GM18858 (cell line): ENCODE data around the gene NEK3.
"Not testable (repeated sequence)": the region's sequence is repeated elsewhere in the genome, so short reads cannot be mapped to it uniquely, and the experiment has no call there.

Source experiments
- ATAC-seq: cut with Tn5 transposase; IDR thresholded peaks from one replicate; pipeline ENCODE4 v1.9.1; 2021; ENCODE audit not compliant: unreplicated experiment

NEK3 gene

DNA sequence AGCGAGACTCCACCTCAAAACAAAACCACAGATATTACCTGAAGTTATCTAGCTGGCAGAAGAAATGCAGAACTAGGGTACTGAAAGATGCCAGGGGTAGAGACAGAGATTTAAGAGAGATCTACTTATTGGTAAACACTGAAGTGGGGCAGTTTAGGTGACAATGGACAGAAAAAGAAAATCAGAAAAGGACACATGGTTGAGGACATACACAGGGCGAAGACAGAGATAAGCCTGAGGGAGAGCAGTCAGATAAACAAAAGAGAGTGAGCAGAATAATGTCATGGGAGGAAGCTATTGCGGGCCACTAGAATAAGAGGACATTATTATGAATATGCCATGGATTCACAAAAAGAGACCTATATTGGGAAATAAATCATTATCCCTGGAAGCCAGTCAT is 33.9 kb downstream of the NEK3 start:
- no peak for ATAC-seq

DNA sequence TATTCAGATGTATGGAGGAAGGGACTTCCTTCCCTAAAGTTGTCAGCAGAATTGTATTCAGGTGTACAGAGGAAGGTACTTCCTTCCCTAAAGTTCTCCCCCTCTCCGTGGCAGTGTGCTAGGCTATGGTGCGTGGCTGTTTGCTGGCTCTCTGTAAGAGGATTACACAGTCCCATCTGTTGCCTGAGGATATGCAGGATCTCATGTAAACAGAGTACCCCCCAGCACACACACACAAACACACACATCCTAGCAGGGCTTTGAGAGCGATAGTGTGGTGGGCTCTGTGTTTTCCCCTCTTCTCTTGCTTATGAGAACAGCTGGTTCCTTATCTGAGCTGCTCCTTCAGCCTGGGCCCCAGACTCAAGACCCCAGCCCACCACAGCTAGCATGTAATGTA is 40.8 kb downstream of the NEK3 start:
- ATAC-seq = no peak

DNA sequence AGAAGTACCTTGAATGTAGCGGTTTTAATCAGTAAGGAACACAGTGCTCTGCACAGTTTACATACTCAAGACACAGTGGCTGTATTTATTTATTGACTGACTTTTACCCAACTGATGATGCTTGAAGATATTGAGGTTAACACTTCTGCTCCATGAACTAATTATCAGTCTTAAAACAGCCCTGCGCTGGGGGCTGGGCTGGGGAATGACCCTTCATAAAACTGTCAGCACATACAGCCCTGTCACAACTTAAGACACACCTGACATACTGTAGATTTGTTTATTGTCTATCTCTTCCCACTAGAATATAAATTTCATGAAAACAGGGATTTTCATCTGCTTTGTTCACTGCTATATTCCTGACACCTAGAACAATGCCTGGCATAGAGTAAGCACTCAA is 41.3 kb downstream of the NEK3 start:
- no peak for ATAC-seq

DNA sequence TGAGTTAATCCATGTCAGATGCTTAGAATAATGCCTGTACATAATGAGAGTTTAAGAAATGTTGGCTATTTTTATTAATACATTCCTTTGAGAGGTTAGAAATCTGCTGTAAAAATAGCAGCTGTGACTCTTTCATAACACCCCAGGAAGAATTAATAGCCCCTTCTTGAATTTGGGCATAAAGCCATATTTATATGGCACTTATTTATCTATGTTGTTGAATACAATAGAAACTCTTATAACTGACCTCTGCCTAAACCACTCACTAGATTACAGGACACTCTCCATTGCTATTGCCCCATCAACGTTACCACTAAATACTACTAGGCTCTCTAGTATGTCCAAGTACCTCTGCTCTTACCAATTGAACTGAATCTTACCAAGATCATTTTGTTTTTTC is 46.8 kb downstream of the NEK3 start:
- ATAC-seq = no peak

DNA sequence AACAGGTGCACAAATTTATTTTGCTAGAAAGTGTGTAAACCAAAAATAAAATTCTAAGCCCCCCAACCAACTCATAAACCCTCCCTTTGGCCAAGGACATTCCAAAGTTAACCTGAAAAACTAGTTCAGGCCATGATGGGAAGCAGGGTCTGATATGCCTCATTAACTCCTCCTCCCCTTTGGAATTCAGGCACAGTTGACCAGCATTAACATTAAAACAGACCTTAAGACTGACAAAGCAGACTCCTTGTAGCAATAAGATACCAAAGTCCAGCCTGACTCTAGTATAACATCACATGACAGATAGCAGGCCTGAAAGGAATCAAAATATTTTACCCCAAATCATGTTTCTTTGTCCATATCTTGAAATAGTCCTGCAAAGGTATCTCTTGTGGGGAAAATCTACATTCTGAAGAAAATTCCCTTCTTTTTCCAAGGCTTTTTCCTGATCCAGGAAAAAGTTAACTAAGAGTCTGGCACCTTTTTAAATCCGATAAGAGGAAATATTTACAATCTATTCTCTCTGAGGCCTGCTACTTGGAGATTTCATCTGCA is 50.2 kb downstream of the NEK3 start:
- ATAC-seq = no peak

DNA sequence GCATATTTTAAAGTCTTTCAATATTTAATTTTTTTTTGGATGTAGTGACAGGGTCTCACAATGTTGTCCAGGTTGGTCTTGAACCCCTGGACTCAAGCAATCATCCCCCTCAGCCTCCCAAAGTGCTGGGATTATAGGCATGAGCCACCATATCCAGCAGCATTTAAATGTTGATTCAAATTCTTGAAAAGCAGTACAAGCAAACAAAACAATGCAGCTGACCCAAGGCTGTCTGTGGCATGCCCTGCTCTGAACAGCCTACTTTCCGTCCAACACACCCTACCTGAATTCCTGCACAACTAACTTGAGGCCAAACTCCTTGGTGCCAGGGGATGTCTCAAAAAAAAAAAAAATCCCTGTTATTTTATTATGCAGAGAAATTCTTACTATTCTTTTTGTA is 53.6 kb downstream of the NEK3 start:
- ATAC-seq = no peak

DNA sequence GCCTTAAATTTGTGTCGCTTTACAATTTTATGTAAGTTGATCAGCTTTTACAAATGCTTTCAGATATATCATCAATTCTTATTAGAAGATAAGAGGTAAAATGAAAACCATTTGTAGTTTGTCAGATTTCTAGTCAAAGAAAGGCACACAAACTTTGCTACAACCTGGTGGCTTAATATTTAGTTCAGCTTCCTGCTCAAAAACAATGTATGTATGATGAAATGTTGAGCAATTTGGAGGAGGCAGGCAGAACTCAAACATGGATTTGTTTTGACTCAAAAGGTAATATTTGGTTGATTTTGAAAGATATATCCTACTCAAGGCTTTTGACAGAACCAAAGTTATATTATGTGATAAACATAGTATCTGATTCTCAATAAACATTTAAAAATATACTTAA is 54.8 kb downstream of the NEK3 start:
- no peak for ATAC-seq

DNA sequence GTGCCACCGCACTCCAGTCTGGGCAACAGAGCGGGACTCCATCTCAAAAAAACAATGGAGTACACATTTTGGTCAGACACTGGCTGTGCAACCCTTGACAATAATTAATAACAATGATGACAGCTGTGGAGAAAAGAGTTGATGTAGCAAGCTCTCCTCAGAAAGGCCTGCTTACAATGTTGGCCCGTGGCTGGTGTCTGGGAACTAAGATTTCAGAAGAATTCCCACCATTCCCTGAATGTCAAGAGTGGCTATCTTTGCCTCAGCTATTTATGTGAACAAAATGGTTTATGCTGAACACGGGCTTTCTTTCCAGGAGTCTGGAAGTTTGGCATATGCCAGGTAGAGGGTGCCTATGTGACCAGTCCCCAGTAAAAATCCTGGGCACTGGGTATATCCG is 56.0 kb downstream of the NEK3 start:
- ATAC-seq = no peak

DNA sequence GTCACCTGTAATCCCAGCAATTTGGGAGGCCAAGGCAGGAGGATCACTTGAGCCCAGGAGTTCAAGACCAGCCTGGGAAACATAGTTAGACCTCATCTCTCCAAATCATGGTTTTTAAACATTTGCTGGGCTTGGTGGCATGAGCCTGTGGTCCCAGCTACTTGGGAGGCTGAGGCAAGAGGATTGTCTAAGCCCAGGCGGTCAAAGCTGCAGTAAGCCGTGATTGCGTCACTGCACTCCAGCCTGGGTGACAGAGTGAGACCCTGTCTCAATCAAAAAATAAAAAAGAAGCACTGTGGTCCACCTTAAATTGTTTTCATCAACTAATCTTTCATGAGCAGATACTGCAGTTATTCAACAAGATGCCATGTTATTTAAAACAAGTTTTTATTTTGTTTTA is 57.0 kb downstream of the NEK3 start:
- ATAC-seq = not testable (repeated sequence)

DNA sequence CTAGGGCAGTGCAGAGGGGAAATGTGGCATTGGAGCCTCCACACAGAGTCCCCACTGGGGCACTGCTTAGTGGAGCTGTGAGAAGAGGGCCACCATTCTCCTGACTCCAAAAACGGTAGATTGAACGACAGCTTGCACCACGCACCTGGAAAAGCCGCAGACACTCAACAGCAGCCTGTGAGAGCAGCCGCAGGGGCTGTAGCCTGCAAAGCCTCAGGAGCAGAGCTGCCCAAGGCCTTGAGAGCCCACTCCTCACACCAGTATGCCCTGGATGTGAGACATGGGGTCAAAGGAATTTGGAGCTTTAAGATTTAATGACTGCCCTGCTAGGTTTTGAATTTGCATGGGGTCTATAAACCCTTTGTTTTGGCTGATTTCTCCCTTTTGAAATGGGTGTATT is 62.2 kb downstream of the NEK3 start:
- no peak for ATAC-seq

DNA sequence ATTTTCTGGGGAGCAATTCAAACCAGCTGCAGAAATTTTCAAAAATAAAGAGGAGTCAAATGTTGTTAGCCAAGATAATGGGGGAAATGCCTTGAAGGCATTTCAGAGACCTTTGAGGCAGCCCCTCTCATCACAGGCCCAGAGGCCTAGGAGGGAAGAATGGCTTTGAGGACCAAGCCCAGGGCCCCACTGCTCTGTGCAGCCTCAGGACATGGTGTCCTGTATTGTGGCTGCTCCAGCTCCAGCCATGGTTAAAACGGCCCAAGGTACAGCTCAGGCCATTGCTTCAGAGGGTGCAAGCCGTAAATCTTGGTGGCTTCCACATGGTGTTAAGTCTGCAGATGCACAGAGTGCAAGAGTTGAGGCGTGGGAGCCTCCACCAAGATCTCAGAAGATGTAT is 62.6 kb downstream of the NEK3 start:
- ATAC-seq = no peak

DNA sequence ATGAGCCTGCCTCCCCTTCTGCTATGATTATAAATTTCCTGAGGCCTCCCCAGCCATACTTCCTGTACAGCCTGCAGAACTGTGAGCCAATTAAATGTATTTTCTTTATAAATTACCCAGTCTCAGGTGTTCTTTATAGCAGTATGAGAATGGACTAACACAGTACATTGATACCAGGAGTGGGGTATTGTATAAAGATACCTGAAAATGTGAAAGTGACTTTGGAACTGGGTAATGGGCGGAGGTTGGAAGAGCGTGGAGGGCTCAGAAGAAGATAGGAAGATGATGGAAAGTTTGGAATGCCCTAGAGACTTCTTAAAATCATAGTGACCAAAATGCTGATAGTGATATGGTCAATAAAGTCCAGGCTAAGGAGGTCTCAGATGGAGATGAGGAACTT is 63.3 kb downstream of the NEK3 start:
- no peak for ATAC-seq

DNA sequence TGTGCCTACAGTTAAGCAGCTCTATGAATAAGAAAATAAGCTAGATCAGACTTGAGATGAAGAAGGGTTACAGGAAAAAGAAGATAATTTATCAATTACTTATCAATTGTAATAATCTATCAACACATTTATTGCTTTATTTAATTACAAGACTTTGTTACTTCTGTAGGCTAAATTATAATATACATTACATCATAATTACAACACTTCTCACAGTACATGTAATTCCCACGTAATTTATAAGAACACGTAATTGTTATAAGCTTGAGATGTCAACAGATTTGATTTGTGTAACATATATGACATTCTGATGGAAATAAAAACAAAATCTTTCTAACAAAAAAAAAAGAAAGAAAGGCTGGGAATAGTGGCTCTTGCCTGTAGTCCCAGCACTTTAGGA is 67.3 kb downstream of the NEK3 start:
- no peak for ATAC-seq

DNA sequence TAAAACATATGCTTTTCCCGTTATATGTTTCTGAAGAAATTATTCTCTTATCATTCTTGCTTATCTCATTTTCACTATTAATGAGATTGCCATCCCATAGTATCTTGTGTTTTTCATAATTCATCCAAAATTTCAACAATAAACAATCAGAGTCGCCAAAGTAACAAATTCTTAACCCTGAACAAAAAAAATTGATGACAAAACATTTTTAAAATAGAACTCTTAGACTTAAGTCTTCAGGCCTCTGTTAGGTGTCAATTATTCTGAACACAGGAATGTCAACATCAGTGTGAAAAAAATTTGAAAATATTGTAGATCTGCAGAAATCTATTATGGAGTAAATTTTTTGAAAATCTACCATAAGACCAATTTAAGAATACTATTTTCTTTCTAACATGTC is 67.9 kb downstream of the NEK3 start:
- no peak for ATAC-seq

DNA sequence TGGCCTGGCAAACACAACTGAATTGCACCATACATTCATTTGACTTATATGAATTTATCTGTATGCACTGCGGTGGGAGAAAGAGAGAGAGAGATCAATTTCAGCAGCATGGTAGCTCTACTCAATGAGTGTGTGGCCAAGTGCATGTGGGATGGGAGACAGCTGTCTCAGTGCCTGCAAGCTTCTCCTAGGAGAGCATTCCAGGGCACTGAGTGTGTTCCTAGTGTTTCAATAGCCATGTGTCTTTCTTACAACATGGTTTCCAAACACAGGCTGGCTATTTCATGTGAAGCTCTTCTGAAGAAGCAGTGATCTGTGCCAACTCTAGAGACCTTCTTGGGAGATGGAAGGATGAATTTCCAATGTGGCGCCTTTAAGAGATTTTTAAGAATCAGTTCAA is 74.0 kb downstream of the NEK3 start:
- no peak for ATAC-seq

DNA sequence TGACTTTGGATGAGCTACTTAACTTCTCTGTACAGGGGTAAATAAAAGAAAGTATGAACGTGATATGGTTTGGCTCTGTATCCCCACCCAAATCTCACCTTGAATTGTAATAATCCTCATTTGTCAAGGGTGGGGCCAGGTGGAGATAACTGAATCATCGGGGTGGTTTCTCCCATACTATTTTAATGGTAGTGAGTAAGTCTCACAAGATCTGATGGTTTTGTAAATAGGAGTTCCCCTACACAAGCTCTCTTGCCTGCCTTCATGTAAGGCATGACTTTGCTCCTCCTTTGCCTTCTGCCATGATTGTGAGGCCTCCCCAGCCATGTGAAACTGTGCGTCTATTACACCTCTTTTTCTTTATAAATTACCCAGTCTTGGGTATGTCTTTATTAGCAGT is 74.4 kb downstream of the NEK3 start:
- ATAC-seq = not testable (repeated sequence)
